Measurements from ENCODE around the gene MAP2K5.

The MAP2K5 gene

GRCh38 chr15:67678993-67679392 lies 136.5 kb downstream of the MAP2K5 start:
- no peak for DNase-seq

GRCh38 chr15:67680641-67681040 lies 138.1 kb downstream of the MAP2K5 start:
- no peak for DNase-seq

GRCh38 chr15:67685008-67685599 lies 142.6 kb downstream of the MAP2K5 start:
- DNase-seq = no peak

- no peak for DNase-seq
These were observed 143.2 kb downstream of the MAP2K5 start for GRCh38 chr15:67685716-67686115.

GRCh38 chr15:67690936-67691335 lies 148.4 kb downstream of the MAP2K5 start:
- no peak for DNase-seq

GRCh38 chr15:67691450-67691849 lies 148.9 kb downstream of the MAP2K5 start:
- no peak for DNase-seq

GRCh38 chr15:67692573-67692972 lies 150.1 kb downstream of the MAP2K5 start:
- no peak for DNase-seq

- no peak for DNase-seq
These were observed 153.6 kb downstream of the MAP2K5 start for GRCh38 chr15:67696087-67696486.

GRCh38 chr15:67700023-67700422 lies 157.5 kb downstream of the MAP2K5 start:
- no peak for DNase-seq

- DNase-seq = no peak
These were observed 159.2 kb downstream of the MAP2K5 start for GRCh38 chr15:67701669-67702068.

GRCh38 chr15:67707520-67708283 lies 165.2 kb downstream of the MAP2K5 start:
- DNase-seq = no peak

GRCh38 chr15:67708500-67708899 lies 166.0 kb downstream of the MAP2K5 start:
- DNase-seq = no peak

GRCh38 chr15:67715170-67715569 lies 172.7 kb downstream of the MAP2K5 start:
- DNase-seq = no peak

GRCh38 chr15:67716171-67716570 lies 173.7 kb downstream of the MAP2K5 start:
- DNase-seq = no peak

- no peak for DNase-seq
These were observed 175.3 kb downstream of the MAP2K5 start for GRCh38 chr15:67717776-67718175.

- DNase-seq = no peak
These were observed 176.9 kb downstream of the MAP2K5 start for GRCh38 chr15:67719330-67719959.

- no peak for DNase-seq
These were observed 178.2 kb downstream of the MAP2K5 start for GRCh38 chr15:67720556-67721175.

GRCh38 chr15:67722030-67722817 lies 179.7 kb downstream of the MAP2K5 start:
- no peak for DNase-seq

- DNase-seq = no peak
These were observed 181.0 kb downstream of the MAP2K5 start for GRCh38 chr15:67723294-67724024.

GRCh38 chr15:67724691-67725375 lies 182.3 kb downstream of the MAP2K5 start:
- DNase-seq = no peak

- no peak for DNase-seq
These were observed 187.6 kb downstream of the MAP2K5 start for GRCh38 chr15:67730135-67730534.
